CD4-positive, alpha-beta T cell treated with Interleukin-17A for 4 hours (primary cell): ENCODE measurements around the gene SPIRE2.

ENCODE experiments used
- DNase-seq: peaks from one replicate; pipeline ENCODE4 v3.0.0-alpha.2; 2020; ENCODE audit warnings: mixed read lengths

SPIRE2 gene

GRCh38 chr16:89837014-89837546 lies 8.8 kb downstream of the SPIRE2 start:
- no peak for DNase-seq

GRCh38 chr16:89841275-89841674 lies 13.0 kb downstream of the SPIRE2 start:
- DNase-seq: peak; percentile 24

GRCh38 chr16:89842471-89843408 lies 14.5 kb downstream of the SPIRE2 start:
- no peak for DNase-seq

- no peak for DNase-seq
Observed at GRCh38 chr16:89843409-89844350, 15.4 kb downstream of the SPIRE2 start.

GRCh38 chr16:89844739-89845339 lies 16.6 kb downstream of the SPIRE2 start:
- no peak for DNase-seq

GRCh38 chr16:89845417-89845816 lies 17.1 kb downstream of the SPIRE2 start:
- peak; percentile 37 for DNase-seq

GRCh38 chr16:89847051-89847939 lies 19.0 kb downstream of the SPIRE2 start:
- DNase-seq: no peak

GRCh38 chr16:89847940-89848297 lies 19.6 kb downstream of the SPIRE2 start:
- no peak for DNase-seq

GRCh38 chr16:89848974-89849373 lies 20.7 kb downstream of the SPIRE2 start:
- no peak for DNase-seq

- DNase-seq: no peak
Observed at GRCh38 chr16:89853306-89853993, 25.2 kb downstream of the SPIRE2 start.

GRCh38 chr16:89855301-89855945 lies 27.1 kb downstream of the SPIRE2 start:
- no peak for DNase-seq

- DNase-seq: no peak
Observed at GRCh38 chr16:89855986-89856385, 27.7 kb downstream of the SPIRE2 start.

- no peak for DNase-seq
Observed at GRCh38 chr16:89858973-89859614, 30.8 kb downstream of the SPIRE2 start.

GRCh38 chr16:89859615-89860007 lies 31.3 kb downstream of the SPIRE2 start:
- no peak for DNase-seq

- peak; percentile 79 for DNase-seq
Observed at GRCh38 chr16:89860747-89861304, 32.6 kb downstream of the SPIRE2 start.

GRCh38 chr16:89861648-89862047 lies 33.4 kb downstream of the SPIRE2 start:
- DNase-seq: no peak

GRCh38 chr16:89862732-89863131 lies 34.5 kb downstream of the SPIRE2 start:
- no peak for DNase-seq

GRCh38 chr16:89863741-89864526 lies 35.7 kb downstream of the SPIRE2 start:
- DNase-seq: peak; percentile 52

GRCh38 chr16:89864527-89864820 lies 36.2 kb downstream of the SPIRE2 start:
- peak; percentile 9 for DNase-seq
